Ovary (tissue), 9 donors: ENCODE data around the gene AUTS2. TPM values are rescaled to one million over a fixed set of nuclear protein-coding genes. Genes with fewer than 3 reads are reported as not detected.

Source experiments
- DNase-seq, 5 donors: peaks; one replicate each; pipeline ENCODE4 v3.0.0-alpha.2; 2019 to 2020
- H3K27ac ChIP-seq, 2 donors: fragments of 200-600 bp; one replicate each; pipeline versions ENCODE4 v1.5.1 to v1.8.0; 2019 to 2022
- H3K27me3 ChIP-seq: fragments of 200-600 bp; one replicate; pipeline ENCODE4 v1.8.0; 2022
- H3K36me3 ChIP-seq: fragments of 200-600 bp; sonication (generic); one replicate; pipeline ENCODE4 v1.5.1; 2019
- H3K4me1 ChIP-seq: one replicate; pipeline ENCODE4 v1.8.1; 2013; ENCODE audit warnings: mild to moderate bottlenecking, moderate library complexity; ENCODE audit not compliant: insufficient read depth
- H3K4me3 ChIP-seq: fragments of 200-600 bp; sonication (generic); one replicate; pipeline ENCODE4 v1.5.1; 2017
- H3K9me3 ChIP-seq, 2 donors: fragments of 200-600 bp in 1 of 2; sonication (generic) in 1 of 2; one replicate each; pipeline versions ENCODE4 v1.5.1 to v1.8.1; 2013 to 2019; ENCODE audit warnings: mild to moderate bottlenecking in 1 of 2, moderate library complexity in 1 of 2
- EP300 ChIP-seq: sonication (generic); formaldehyde crosslinking; IDR thresholded peaks from one replicate; pipeline ENCODE4 v1.6.1; 2017; ENCODE audit warnings: antibody characterized with exemption
- POLR2A ChIP-seq: fragments of 450-650 bp; IDR thresholded peaks from one replicate; pipeline ENCODE4 v1.6.1; 2017; ENCODE audit warnings: antibody characterized with exemption, mild to moderate bottlenecking, moderate library complexity
- WGBS, 3 donors: extraction: QIAGEN DNeasy Blood & Tissue Kit in 1 of 3; methylation state at CpG; one replicate each; pipeline versions ENCODE4 v1.1.5 to v1.1.7; 2013 to 2017; 5-methylcytosine and 5-hydroxymethylcytosine counted together
- intact Hi-C, 4 donors: fragments of 100-400 bp; cut with DNase I; formaldehyde crosslinking; loops; one replicate each; pipeline versions ENCODE4 v1.11.0 to v1.15.1; 2022 to 2023
- polyA plus RNA-seq, 2 donors: library from polyadenylated mRNA; stranded (reverse); fragments of 200-250 nt in 1 of 2; fragments of 350-450 nt in 1 of 2; fragmentation: Illumina TruSeq in 1 of 2; extraction: RNeasy Lipid Tissue Mini Kit (QIAGEN cat#74804) in 1 of 2; gene quantifications; one replicate each; pipeline ENCODE4 v1.2.3, GENCODE V29; 2013 to 2014
- total RNA-seq, 7 donors: library from RNA; depleted of rRNA in 2 of 7; stranded (reverse); fragments of >200 nt in 2 of 7; fragmentation: NEBNext Ultra II Directional in 3 of 7; extraction: Animal tissue kit (Norgen Biotek cat#: 25700) in 3 of 7; gene quantifications; one replicate each; pipeline versions ENCODE4 v1.1.0 to v1.2.4, GENCODE V29; 2016 to 2023
- TF ChIP-seq, protein P1 (sequence below), 3 donors: fragments of 450-650 bp in 2 of 3; fragments of 200-600 bp in 1 of 3; IDR thresholded peaks; one replicate each; pipeline versions ENCODE4 v1.5.1 to v1.8.0; 2016 to 2022; ENCODE audit warnings: antibody characterized with exemption in 3 of 3, mild to moderate bottlenecking in 1 of 3
- donor health status: DM: no; HTN: no; CAD: no; lungs with moderate emphysema.
- donor health status: DM: no; HTN: no; CAD: no.
- donor health status: Bipolar disorder and iron deficiency.
- donor health status: DM: yes; HTN: yes; CAD: no.
- donor health status: DM: no; HTN: no; CAD: no.
- donor health status: DM: yes; HTN: yes; CAD: no.

The AUTS2 gene
- total and polyA plus RNA-seq, 9 donors = 18.3 to 60.9 (median 44.9) TPM

GRCh38 chr7:70587739-70588138, 989.5 kb downstream of the AUTS2 start:
- Histone ChIP-seq H3K27me3 (no peaks in the 10 kb centered on the region), H3K4me3 (no peak overlapping the region), H3K9me3 (no peaks in the 10 kb centered on the region), H3K36me3 (no peaks in the 10 kb centered on the region), H3K4me1 (peaks cover 5% of the 10 kb centered on the region), H3K27ac (no peak overlapping the region)
- TF ChIP-seq EP300 (no peak), POLR2A (no peak)
- TF ChIP-seq, protein P1, sequence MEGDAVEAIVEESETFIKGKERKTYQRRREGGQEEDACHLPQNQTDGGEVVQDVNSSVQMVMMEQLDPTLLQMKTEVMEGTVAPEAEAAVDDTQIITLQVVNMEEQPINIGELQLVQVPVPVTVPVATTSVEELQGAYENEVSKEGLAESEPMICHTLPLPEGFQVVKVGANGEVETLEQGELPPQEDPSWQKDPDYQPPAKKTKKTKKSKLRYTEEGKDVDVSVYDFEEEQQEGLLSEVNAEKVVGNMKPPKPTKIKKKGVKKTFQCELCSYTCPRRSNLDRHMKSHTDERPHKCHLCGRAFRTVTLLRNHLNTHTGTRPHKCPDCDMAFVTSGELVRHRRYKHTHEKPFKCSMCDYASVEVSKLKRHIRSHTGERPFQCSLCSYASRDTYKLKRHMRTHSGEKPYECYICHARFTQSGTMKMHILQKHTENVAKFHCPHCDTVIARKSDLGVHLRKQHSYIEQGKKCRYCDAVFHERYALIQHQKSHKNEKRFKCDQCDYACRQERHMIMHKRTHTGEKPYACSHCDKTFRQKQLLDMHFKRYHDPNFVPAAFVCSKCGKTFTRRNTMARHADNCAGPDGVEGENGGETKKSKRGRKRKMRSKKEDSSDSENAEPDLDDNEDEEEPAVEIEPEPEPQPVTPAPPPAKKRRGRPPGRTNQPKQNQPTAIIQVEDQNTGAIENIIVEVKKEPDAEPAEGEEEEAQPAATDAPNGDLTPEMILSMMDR (IDR thresholded peaks at IDR 0.05) = no peak
- no peak for DNase-seq
- intact Hi-C loops = no loop called here
- WGBS, 3 donors = 75 to 99% (median 96%) methylated on average over 4 of the region's 4 CpGs

GRCh38 chr7:70588191-70588921, 990.1 kb downstream of the AUTS2 start:
- TF ChIP-seq, protein P1 (IDR thresholded peaks at IDR 0.05) = no peak
- TF ChIP-seq POLR2A (no peak), EP300 (no peak)

DNA sequence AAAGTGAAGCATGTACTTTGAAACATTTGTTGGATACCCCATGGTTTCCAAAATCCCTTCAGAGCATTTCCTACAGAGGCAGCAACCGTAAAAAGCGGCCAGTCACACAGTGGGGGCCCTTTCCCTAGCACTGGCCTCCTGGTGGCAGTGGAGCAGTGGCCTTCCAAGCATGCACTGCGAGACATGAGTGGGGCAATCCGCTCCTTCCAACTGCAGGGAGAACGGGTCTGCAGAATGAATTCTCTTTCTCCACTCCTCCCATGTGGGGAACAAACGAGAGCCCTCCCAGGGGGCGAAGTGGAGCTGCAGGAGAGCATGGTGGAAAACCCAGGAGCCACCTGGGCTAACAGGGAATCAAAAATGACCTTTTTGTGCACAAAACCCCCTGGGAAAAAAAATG, 990.7 kb downstream of the AUTS2 start:
- WGBS, 3 donors = 88 to 96% (median 93%) methylated on average over 7 of the region's 7 CpGs
- no peaks in the 10 kb centered on the region for H3K27me3 ChIP-seq
- no peaks in the 10 kb centered on the region for H3K9me3 ChIP-seq
- H3K4me1 ChIP-seq = peaks cover 3% of the 10 kb centered on the region
- no peak for DNase-seq
- intact Hi-C loops = no loop called here
- H3K36me3 ChIP-seq = no peaks in the 10 kb centered on the region
- H3K4me3 ChIP-seq = no peak overlapping the region
- no peak overlapping the region for H3K27ac ChIP-seq
- TF ChIP-seq POLR2A = no peak
- TF ChIP-seq, protein P1 (IDR thresholded peaks at IDR 0.05) = no peak
- no peak for TF ChIP-seq EP300

More at GRCh38 chr7:70588191-70588921, 990.1 kb downstream of the AUTS2 start:
- no peaks in the 10 kb centered on the region for H3K9me3 ChIP-seq
- no peaks in the 10 kb centered on the region for H3K36me3 ChIP-seq
- DNase-seq = no peak
- H3K4me3 ChIP-seq = no peak overlapping the region
- WGBS, 3 donors = 93 to 95% (median 94%) methylated on average over 10 of the region's 10 CpGs
- H3K27me3 ChIP-seq = no peaks in the 10 kb centered on the region
- peaks cover 3% of the 10 kb centered on the region for H3K4me1 ChIP-seq
- intact Hi-C loops = no loop called here
- no peak overlapping the region for H3K27ac ChIP-seq

- DNase-seq = no peak
- Histone ChIP-seq H3K9me3 (no peaks in the 10 kb centered on the region), H3K36me3 (no peaks in the 10 kb centered on the region), H3K4me3 (no peak overlapping the region), H3K4me1 (peaks cover 3% of the 10 kb centered on the region), H3K27me3 (no peaks in the 10 kb centered on the region), H3K27ac (no peak overlapping the region)
- intact Hi-C loops = no loop called here
- no peak for TF ChIP-seq POLR2A
- TF ChIP-seq, protein P1 (IDR thresholded peaks at IDR 0.05) = no peak
- TF ChIP-seq EP300 = no peak
- WGBS, 3 donors = 87 to 94% (median 87%) methylated on average over 3 of the region's 3 CpGs
Measured at GRCh38 chr7:70589590-70589989, 991.3 kb downstream of the AUTS2 start.
